GM21515 (cell line): ENCODE data around the gene ARRDC1.
"Not testable (repeated sequence)": the region's sequence is repeated elsewhere in the genome, so short reads cannot be mapped to it uniquely, and the experiment has no call there.

Source experiments
- ATAC-seq: cut with Tn5 transposase; IDR thresholded peaks from one replicate; pipeline ENCODE4 v1.9.1; 2021; ENCODE audit not compliant: unreplicated experiment

The ARRDC1 gene

GRCh38 chr9:137611623-137612609, 6.4 kb downstream of the ARRDC1 start:
- ATAC-seq: no peak

- ATAC-seq: no peak
Observed at GRCh38 chr9:137612741-137613142, 7.3 kb downstream of the ARRDC1 start.

GRCh38 chr9:137613259-137613658, 7.8 kb downstream of the ARRDC1 start:
- no peak for ATAC-seq

GRCh38 chr9:137613738-137614523, 8.4 kb downstream of the ARRDC1 start:
- ATAC-seq: no peak

- no peak for ATAC-seq
Observed at GRCh38 chr9:137614631-137615386, 9.3 kb downstream of the ARRDC1 start.

GRCh38 chr9:137615387-137615871, 9.9 kb downstream of the ARRDC1 start:
- ATAC-seq: no peak

GRCh38 chr9:137618105-137619067, 12.9 kb downstream of the ARRDC1 start, which contains the start of gene EHMT1:
Gene EHMT1 (plus strand): TSS chr9:137619005. CDS start chr9:137619029, 24 bp downstream.
- peak; percentile 68 for ATAC-seq

GRCh38 chr9:137619240-137620047, 14.0 kb downstream of the ARRDC1 start:
- ATAC-seq: peak; percentile 12

GRCh38 chr9:137620048-137620405, 14.5 kb downstream of the ARRDC1 start:
- no peak for ATAC-seq

- ATAC-seq: no peak
Observed at GRCh38 chr9:137620581-137620980, 15.1 kb downstream of the ARRDC1 start.

GRCh38 chr9:137621131-137621757, 15.8 kb downstream of the ARRDC1 start:
- no peak for ATAC-seq

GRCh38 chr9:137622211-137622610, 16.7 kb downstream of the ARRDC1 start:
- ATAC-seq: not testable (repeated sequence)

- no peak for ATAC-seq
Observed at GRCh38 chr9:137626464-137626863, 21.0 kb downstream of the ARRDC1 start.

GRCh38 chr9:137627406-137627805, 21.9 kb downstream of the ARRDC1 start:
- not testable (repeated sequence) for ATAC-seq

- no peak for ATAC-seq
Observed at GRCh38 chr9:137630126-137630525, 24.6 kb downstream of the ARRDC1 start.

- ATAC-seq: no peak
Observed at GRCh38 chr9:137630679-137631078, 25.2 kb downstream of the ARRDC1 start.

- no peak for ATAC-seq
Observed at GRCh38 chr9:137631345-137632229, 26.1 kb downstream of the ARRDC1 start.
